Fibroblast of lung (primary cell): Measurements from ENCODE around the gene ZNF823. TPM values are rescaled to one million over a fixed set of nuclear protein-coding genes. Genes with fewer than 3 reads are reported as not detected.

ENCODE experiments used
- DNase-seq, 2 donors: peaks; one replicate each; pipeline versions ENCODE4 v3.0.0 to v3.0.0-alpha.2; 2010; ENCODE audit warnings: low read depth in 2 of 2
- H2AFZ ChIP-seq: 2 replicates; pipeline ENCODE4 v1.5.1; 2012; ENCODE audit warnings: low read length, control low read depth, inconsistent platforms
- H3K27ac ChIP-seq: 2 replicates; pipeline ENCODE4 v1.5.1; 2011; ENCODE audit warnings: low read length, control low read depth; ENCODE audit not compliant: insufficient read depth
- H3K27me3 ChIP-seq: 2 replicates; pipeline ENCODE4 v1.5.1; 2011; ENCODE audit warnings: mild to moderate bottlenecking, low read length; ENCODE audit not compliant: control insufficient read depth, insufficient read depth
- H3K36me3 ChIP-seq: 2 replicates; pipeline ENCODE4 v1.5.1; 2011; ENCODE audit warnings: low read length; ENCODE audit not compliant: control insufficient read depth, insufficient read depth
- H3K4me1 ChIP-seq: 2 replicates; pipeline ENCODE4 v1.5.1; 2011; ENCODE audit warnings: low read length; ENCODE audit not compliant: control insufficient read depth, insufficient read depth; ENCODE audit errors: extremely low read depth
- H3K4me2 ChIP-seq: 2 replicates; pipeline ENCODE4 v1.5.1; 2011; ENCODE audit warnings: low read length, control low read depth; ENCODE audit not compliant: insufficient read depth; ENCODE audit errors: extremely low read depth
- H3K4me3 ChIP-seq, 4 experiments: fragments of 200-600 bp in 1 of 4; sonication (generic) in 1 of 4; replicated peaks in 1 of 4; 2 replicates each; pipeline ENCODE4 v1.5.1; 2011 to 2016; ENCODE audit warnings: low read length in 4 of 4, low read depth in 3 of 4, mild to moderate bottlenecking in 3 of 4, control low read depth in 2 of 4, inconsistent platforms in 1 of 4, mixed read lengths in 1 of 4; ENCODE audit not compliant: insufficient read depth in 1 of 4; ENCODE audit errors: control extremely low read depth in 1 of 4
- H3K79me2 ChIP-seq: 2 replicates; pipeline ENCODE4 v1.5.1; 2012; ENCODE audit warnings: mild to moderate bottlenecking, low read length, inconsistent platforms; ENCODE audit not compliant: control insufficient read depth, insufficient read depth
- H3K9ac ChIP-seq: 2 replicates; pipeline ENCODE4 v1.5.1; 2011; ENCODE audit warnings: mild to moderate bottlenecking, low read length, control low read depth; ENCODE audit not compliant: insufficient read depth
- H3K9me3 ChIP-seq: 2 replicates; pipeline ENCODE4 v1.5.1; 2012; ENCODE audit warnings: low read depth, low read length; ENCODE audit not compliant: control insufficient read depth, insufficient read depth
- H4K20me1 ChIP-seq: 2 replicates; pipeline ENCODE4 v1.5.1; 2011; ENCODE audit warnings: low read length; ENCODE audit not compliant: control insufficient read depth, insufficient read depth; ENCODE audit errors: extremely low read depth
- CTCF ChIP-seq, 2 donors: IDR thresholded peaks in 1 of 2; conservative IDR thresholded peaks in 1 of 2; 1 replicate in 1 of 2; 2 replicates in 1 of 2; pipeline ENCODE4 v1.5.1; 2011 to 2012; ENCODE audit warnings: low read length in 2 of 2, control low read depth in 1 of 2, inconsistent platforms in 1 of 2, low read depth in 1 of 2, mild to moderate bottlenecking in 1 of 2
- EZH2 ChIP-seq: IDR thresholded peaks from 2 replicates; pipeline ENCODE4 v1.5.1; 2012; ENCODE audit warnings: low read length, control low read depth, mild to moderate bottlenecking; ENCODE audit errors: missing control alignments
- polyA plus RNA-seq, 2 donors: library from polyadenylated mRNA; depleted of rRNA in 1 of 2; stranded (reverse) in 1 of 2; unstranded in 1 of 2; fragments of >200 nt; gene quantifications; 2 replicates each; pipeline ENCODE4 v1.2.1, GENCODE V29; 2011 to 2012; ENCODE audit warnings: missing spikeins in 1 of 2
- total RNA-seq: library from RNA; depleted of rRNA; stranded (reverse); fragments of >200 nt; gene quantifications from 2 replicates; pipeline ENCODE4 v1.2.1, GENCODE V29; 2014

Gene ZNF823
- total and polyA plus RNA-seq, 2 donors (not counting 1 experiment from before 2014, with no cell fraction given), result 3.4 to 5.3 TPM

- Histone ChIP-seq H4K20me1 (no peaks in the 10 kb centered on the region), H3K27me3 (no peaks in the 10 kb centered on the region), H3K36me3 (no peaks in the 10 kb centered on the region), H3K27ac (no peak overlapping the region), H3K79me2 (no peaks in the 10 kb centered on the region), H3K9ac (peak overlapping the region; percentile 16), H3K4me2 (peak overlapping the region; percentile 51), H3K4me1 (no peaks in the 10 kb centered on the region), H3K4me3 (peak overlapping the region; percentile 26 to 76 (median 50)), H3K9me3 (no peaks in the 10 kb centered on the region), H2AFZ (peak overlapping the region; percentile 57)
- no peak for DNase-seq
- TF ChIP-seq CTCF (conservative IDR thresholded peaks at IDR 0.05 in 1 of 2, IDR thresholded peaks at IDR 0.05 in 1 of 2; ENCODE audit: low read depth in 1 of 2, low read length in 2 of 2) (no peak), EZH2 (no peak)
Observed at GRCh38 chr19:11674067-11674492, 64.7 kb downstream of the ZNF823 start.

DNA sequence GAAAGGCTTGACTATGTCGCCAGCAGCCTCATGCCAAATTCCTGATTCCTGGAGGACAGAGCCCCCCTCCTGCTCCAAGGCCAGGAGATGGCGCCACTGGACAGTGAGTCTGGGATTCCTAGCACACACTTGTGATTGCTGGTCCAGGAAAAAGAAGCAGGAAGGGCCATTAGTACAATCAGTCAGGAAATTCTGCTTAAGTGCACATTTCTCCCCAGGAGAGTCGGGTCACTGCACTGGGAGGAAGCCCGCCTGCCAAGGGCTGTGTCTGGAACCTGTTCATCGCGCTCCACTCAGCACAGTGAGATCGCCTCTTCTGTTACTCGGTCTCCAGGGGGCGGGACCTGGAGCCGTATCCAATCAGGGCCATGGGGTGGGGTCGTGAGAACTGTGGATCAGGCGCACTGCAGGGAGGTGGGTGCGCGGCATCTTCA, 65.1 kb downstream of the ZNF823 start:
- Histone ChIP-seq H3K36me3 (no peaks in the 10 kb centered on the region), H3K27me3 (no peaks in the 10 kb centered on the region), H3K4me2 (peak overlapping the region; percentile 51), H3K79me2 (no peaks in the 10 kb centered on the region), H3K27ac (no peak overlapping the region), H3K9ac (no peak overlapping the region), H3K4me3 (peak overlapping the region; percentile 26 to 76 (median 50)), H3K9me3 (no peaks in the 10 kb centered on the region), H3K4me1 (no peaks in the 10 kb centered on the region), H2AFZ (peak overlapping the region; percentile 57), H4K20me1 (no peaks in the 10 kb centered on the region)
- DNase-seq, result peak; percentile 47 to 73
- TF ChIP-seq CTCF (conservative IDR thresholded peaks at IDR 0.05 in 1 of 2, IDR thresholded peaks at IDR 0.05 in 1 of 2; ENCODE audit: low read depth in 1 of 2, low read length in 2 of 2) (peak; percentile 66 to 92), EZH2 (no peak)

Other genes starting within 250 kb of the ZNF823 start
- gene ZNF653, start 233.1 kb downstream of the ZNF823 start, total RNA-seq, result 3.5 and 3.6 TPM in 2 replicates
- gene ZNF653, start 233.1 kb downstream of the ZNF823 start, polyA plus RNA-seq, result 3.1 and 5.5 TPM in 2 replicates
- gene ECSIT, start 209.8 kb downstream of the ZNF823 start, total RNA-seq, result 33.5 and 49.1 TPM in 2 replicates
- 19.3 and 22.6 TPM in 2 replicates for gene ECSIT, start 209.8 kb downstream of the ZNF823 start, polyA plus RNA-seq
- gene CNN1, start 200.1 kb downstream of the ZNF823 start, total RNA-seq, result 17.2 and 20.3 TPM in 2 replicates
- 24.0 and 83.9 TPM in 2 replicates for gene CNN1, start 200.1 kb downstream of the ZNF823 start, polyA plus RNA-seq
- 28.2 and 29.6 TPM in 2 replicates for gene ELOF1, start 179.7 kb downstream of the ZNF823 start, total RNA-seq
- gene ELOF1, start 179.7 kb downstream of the ZNF823 start, polyA plus RNA-seq, result 52.2 and 57.8 TPM in 2 replicates
- 1.2 and 2.6 TPM in 2 replicates for gene ACP5, start 161.3 kb downstream of the ZNF823 start, total RNA-seq
- 0.19 and 2.2 TPM in 2 replicates for gene ACP5, start 161.3 kb downstream of the ZNF823 start, polyA plus RNA-seq
- 19.5 and 26.3 TPM in 2 replicates for gene ZNF627, start 141.5 kb downstream of the ZNF823 start, total RNA-seq
- gene ZNF627, start 141.5 kb downstream of the ZNF823 start, polyA plus RNA-seq, result 7.9 and 10.8 TPM in 2 replicates
- gene ZNF441, start 28.1 kb upstream of the ZNF823 start, total RNA-seq, result 11.8 and 21.1 TPM in 2 replicates
- 3.2 and 5.4 TPM in 2 replicates for gene ZNF441, start 28.1 kb upstream of the ZNF823 start, polyA plus RNA-seq
- 3.3 and 5.8 TPM in 2 replicates for gene ZNF491, start 59.6 kb upstream of the ZNF823 start, total RNA-seq
- gene ZNF491, start 59.6 kb upstream of the ZNF823 start, polyA plus RNA-seq, result 1.2 and 1.7 TPM in 2 replicates
- 6.9 and 11.1 TPM in 2 replicates for gene ZNF440, start 75.3 kb upstream of the ZNF823 start, total RNA-seq
- gene ZNF440, start 75.3 kb upstream of the ZNF823 start, polyA plus RNA-seq, result 3.7 and 4.6 TPM in 2 replicates
- 4.9 and 9.4 TPM in 2 replicates for gene ZNF439, start 109.8 kb upstream of the ZNF823 start, total RNA-seq
- gene ZNF439, start 109.8 kb upstream of the ZNF823 start, polyA plus RNA-seq, result 3.1 and 3.8 TPM in 2 replicates
- 2.8 and 7.1 TPM in 2 replicates for gene ZNF69, start 148.8 kb upstream of the ZNF823 start, total RNA-seq
- gene ZNF69, start 148.8 kb upstream of the ZNF823 start, polyA plus RNA-seq, result 1.7 and 2.2 TPM in 2 replicates
- gene ZNF700, start 186.2 kb upstream of the ZNF823 start, total RNA-seq, result 7.4 and 12.4 TPM in 2 replicates
- gene ZNF700, start 186.2 kb upstream of the ZNF823 start, polyA plus RNA-seq, result 3.9 and 5.7 TPM in 2 replicates
- gene ZNF763, start 226.1 kb upstream of the ZNF823 start, total RNA-seq, result 1.3 and 2.5 TPM in 2 replicates
- gene ZNF763, start 226.1 kb upstream of the ZNF823 start, polyA plus RNA-seq, result 0.94 and 1.6 TPM in 2 replicates